Common myeloid progenitor, CD34-positive (primary cell): Measurements from ENCODE around the gene STIMATE.

Experiments used
- CTCF ChIA-PET: fragments of 350-600 bp; sonication (Branson Sonifier 250); formaldehyde crosslinking; loops from one replicate; lab custom pipeline; 2021; ENCODE audit warnings: antibody characterized with exemption; lab: Charles Lee
- POLR2A ChIA-PET: fragments of 350-600 bp; sonication (Branson Sonifier 250); formaldehyde crosslinking; loops from one replicate; lab custom pipeline; 2021; ENCODE audit warnings: antibody characterized with exemption; lab: Charles Lee
- DNase-seq, 3 donors: peaks; one replicate each; pipeline versions ENCODE4 v3.0.0 to v3.0.0-alpha.2; 2013
- H3K27ac ChIP-seq, 2 experiments: 1 replicate in 1 of 2; 2 replicates in 1 of 2; pipeline ENCODE4 v1.7.0; 2013; ENCODE audit warnings: inconsistent platforms in 2 of 2, low read length in 2 of 2, mild to moderate bottlenecking in 2 of 2, low read depth in 1 of 2, moderate library complexity in 1 of 2; ENCODE audit not compliant: severe bottlenecking in 2 of 2, insufficient read depth in 1 of 2, poor library complexity in 1 of 2
- H3K27me3 ChIP-seq, 5 experiments: replicated peaks in 2 of 5; 1 replicate in 3 of 5; 2 replicates in 2 of 5; pipeline versions ENCODE4 v1.6.1 to v1.7.0; 2013; ENCODE audit warnings: low read length in 4 of 5, mild to moderate bottlenecking in 2 of 5, moderate library complexity in 2 of 5, inconsistent platforms in 1 of 5; ENCODE audit not compliant: insufficient read depth in 5 of 5, control insufficient read depth in 4 of 5
- H3K36me3 ChIP-seq, 4 experiments: 1 replicate in 2 of 4; 2 replicates in 2 of 4; pipeline versions ENCODE4 v1.6.1 to v1.7.0; 2013; ENCODE audit warnings: low read length in 3 of 4, control low read depth in 1 of 4, mild to moderate bottlenecking in 1 of 4; ENCODE audit not compliant: control insufficient read depth in 4 of 4, insufficient read depth in 4 of 4
- H3K4me1 ChIP-seq, 4 experiments: 1 replicate in 3 of 4; 2 replicates in 1 of 4; pipeline versions ENCODE4 v1.6.1 to v1.7.1; 2013; ENCODE audit warnings: low read length in 3 of 4, mild to moderate bottlenecking in 3 of 4, control low read depth in 1 of 4, inconsistent platforms in 1 of 4, moderate library complexity in 1 of 4; ENCODE audit not compliant: control insufficient read depth in 4 of 4, insufficient read depth in 4 of 4; ENCODE audit errors: control extremely low read depth in 1 of 4
- H3K4me3 ChIP-seq, 7 experiments: 1 replicate in 4 of 7; 2 replicates in 3 of 7; pipeline versions ENCODE4 v1.5.1 to v1.7.0; 2013; ENCODE audit warnings: mild to moderate bottlenecking in 7 of 7, low read length in 6 of 7, moderate library complexity in 6 of 7, inconsistent platforms in 2 of 7, low read depth in 2 of 7, control low read depth in 1 of 7; ENCODE audit not compliant: insufficient read depth in 4 of 7, control insufficient read depth in 1 of 7; ENCODE audit errors: extremely low read depth in 1 of 7
- H3K9me3 ChIP-seq, 5 experiments: 1 replicate in 4 of 5; 2 replicates in 1 of 5; pipeline versions ENCODE4 v1.6.1 to v1.7.1; 2013; ENCODE audit warnings: low read length in 4 of 5, mild to moderate bottlenecking in 2 of 5, inconsistent platforms in 1 of 5, low read depth in 1 of 5, moderate library complexity in 1 of 5; ENCODE audit not compliant: control insufficient read depth in 4 of 5, insufficient read depth in 2 of 5; ENCODE audit errors: control extremely low read depth in 1 of 5
- WGBS: methylation state at CpG from one replicate; pipeline ENCODE4 v1.1.5; 2013; ENCODE audit not compliant: insufficient coverage; 5-methylcytosine and 5-hydroxymethylcytosine counted together

STIMATE gene

DNA sequence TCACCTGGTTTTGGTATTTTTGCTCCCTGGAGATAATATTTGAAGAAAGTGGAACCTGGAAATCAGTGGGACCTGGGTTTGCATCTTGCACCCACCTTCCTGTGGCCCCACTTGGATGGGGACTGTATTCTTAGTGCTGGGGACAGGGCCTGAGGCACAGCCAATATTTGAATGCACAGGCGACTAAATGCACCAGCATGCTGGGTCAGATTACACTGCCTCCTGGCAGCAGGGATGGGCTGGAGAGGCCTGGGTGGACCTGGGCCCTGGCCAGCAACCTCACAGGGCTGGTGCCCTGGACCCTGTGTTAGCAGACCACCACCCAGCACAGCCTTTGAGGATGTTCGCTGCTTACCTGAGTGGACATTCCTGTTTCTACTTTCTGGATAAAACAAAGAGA lies 77.4 kb downstream of the STIMATE start:
- H3K4me1 ChIP-seq: no peaks in the 10 kb centered on the region
- H3K27ac ChIP-seq: no peak overlapping the region
- no peaks in the 10 kb centered on the region for H3K27me3 ChIP-seq
- H3K9me3 ChIP-seq: no peaks in the 10 kb centered on the region
- 93% methylated on average over 2 of the region's 2 CpGs for WGBS
- CTCF ChIA-PET: interaction anchor here (0.6 to 3.0 kb wide), 11 partner anchors 9 to 111 kb away, joined by 3 to 17 read pairs (median 4); partner anchors contain the start of gene NEK4
- DNase-seq: no peak
- no peak overlapping the region for H3K4me3 ChIP-seq
- peaks cover 0 to 6% (median under 1%) of the 10 kb centered on the region in 4 experiments for H3K36me3 ChIP-seq
- POLR2A ChIA-PET: no interaction called here

DNA sequence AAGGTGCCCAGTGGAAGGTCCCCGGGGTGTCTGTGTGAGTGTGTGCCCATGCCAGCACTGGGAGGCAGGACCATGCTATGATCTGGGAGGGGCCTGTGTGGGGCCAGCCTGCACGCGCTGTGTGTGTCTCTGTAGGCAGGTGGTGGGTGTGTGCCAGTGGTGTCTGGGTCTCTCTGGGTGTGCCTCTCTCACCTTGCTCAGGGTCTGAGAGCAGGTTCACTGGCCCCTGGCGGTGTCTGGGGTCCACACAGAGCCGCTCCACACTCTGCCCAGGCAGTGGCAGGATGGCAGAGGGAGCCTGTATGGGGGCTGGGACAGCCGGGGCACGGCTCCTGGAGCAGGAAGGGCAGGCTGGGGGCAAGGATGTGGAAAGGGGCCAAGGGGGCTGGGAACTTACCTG lies 79.5 kb downstream of the STIMATE start:
- Histone ChIP-seq H3K4me1 (no peaks in the 10 kb centered on the region), H3K27ac (no peak overlapping the region), H3K4me3 (no peak overlapping the region), H3K9me3 (no peaks in the 10 kb centered on the region), H3K27me3 (no peaks in the 10 kb centered on the region), H3K36me3 (no peaks in the 10 kb centered on the region)
- CTCF ChIA-PET: interaction anchor here (1.8 kb wide), 1 partner anchor 76 kb away, joined by 6 read pairs; no protein-coding TSS in a partner anchor
- WGBS: 100% methylated on average over 3 of the region's 7 CpGs
- POLR2A ChIA-PET: no interaction called here
- no peak for DNase-seq

DNA sequence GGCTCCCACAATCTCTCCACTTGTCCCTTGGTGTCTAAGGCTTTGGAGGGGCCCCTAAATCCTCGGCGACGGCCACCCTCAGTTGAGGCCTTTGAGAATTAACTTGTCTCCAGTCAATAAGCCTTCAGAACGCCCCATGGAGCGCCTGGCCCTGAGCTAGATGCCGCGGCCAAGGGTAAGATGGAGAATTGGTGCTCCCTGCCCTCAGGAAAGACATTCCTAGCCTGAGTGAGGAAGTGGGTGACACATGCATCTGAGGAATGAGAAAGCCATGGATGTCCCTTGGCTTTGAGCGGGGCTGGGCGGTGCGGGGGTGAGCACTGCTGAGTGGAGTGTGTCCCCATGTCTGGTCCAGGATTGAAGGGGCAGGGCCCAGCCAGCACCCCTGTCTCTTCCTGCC lies 80.1 kb downstream of the STIMATE start:
- H3K9me3 ChIP-seq: no peaks in the 10 kb centered on the region
- H3K27ac ChIP-seq: no peak overlapping the region
- no peak overlapping the region for H3K4me3 ChIP-seq
- ChIA-PET POLR2A (no interaction called here), CTCF (interaction anchor here (1.0 to 1.8 kb wide), 2 partner anchors 27 to 75 kb away, joined by 3 to 6 read pairs; no protein-coding TSS in a partner anchor)
- DNase-seq: no peak
- H3K27me3 ChIP-seq: no peaks in the 10 kb centered on the region
- no peaks in the 10 kb centered on the region for H3K4me1 ChIP-seq
- over 99% methylated on average over 10 of the region's 10 CpGs for WGBS
- no peaks in the 10 kb centered on the region for H3K36me3 ChIP-seq

DNA sequence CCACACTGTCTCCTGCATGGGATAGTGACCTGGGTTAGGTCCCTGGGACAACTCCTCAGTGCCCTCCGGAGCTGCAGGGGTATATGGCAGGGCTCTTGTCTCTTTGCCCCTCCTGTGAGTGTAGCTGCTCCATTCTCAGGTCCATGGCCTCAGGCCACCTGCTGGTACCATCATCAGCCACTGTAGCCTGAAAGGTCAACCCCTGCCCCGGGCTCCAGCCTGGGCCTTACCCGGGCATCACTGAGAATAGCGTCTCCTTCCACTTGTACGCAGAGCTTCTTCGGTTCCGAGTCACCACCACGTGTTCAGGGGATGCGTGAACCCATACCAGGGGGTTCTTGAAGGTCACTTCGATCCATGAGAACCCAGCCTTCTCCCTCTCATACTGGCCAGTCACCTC lies 80.7 kb downstream of the STIMATE start:
- CTCF ChIA-PET: interaction anchor here (0.8 to 1.8 kb wide), 4 partner anchors 27 to 75 kb away, joined by 3 to 7 read pairs (median 4); no protein-coding TSS in a partner anchor
- no peaks in the 10 kb centered on the region for H3K9me3 ChIP-seq
- DNase-seq: no peak
- no peaks in the 10 kb centered on the region for H3K27me3 ChIP-seq
- POLR2A ChIA-PET: no interaction called here
- no peak overlapping the region for H3K4me3 ChIP-seq
- no peaks in the 10 kb centered on the region for H3K36me3 ChIP-seq
- WGBS: 88% methylated on average over 9 of the region's 10 CpGs
- H3K4me1 ChIP-seq: no peaks in the 10 kb centered on the region
- no peak overlapping the region for H3K27ac ChIP-seq

DNA sequence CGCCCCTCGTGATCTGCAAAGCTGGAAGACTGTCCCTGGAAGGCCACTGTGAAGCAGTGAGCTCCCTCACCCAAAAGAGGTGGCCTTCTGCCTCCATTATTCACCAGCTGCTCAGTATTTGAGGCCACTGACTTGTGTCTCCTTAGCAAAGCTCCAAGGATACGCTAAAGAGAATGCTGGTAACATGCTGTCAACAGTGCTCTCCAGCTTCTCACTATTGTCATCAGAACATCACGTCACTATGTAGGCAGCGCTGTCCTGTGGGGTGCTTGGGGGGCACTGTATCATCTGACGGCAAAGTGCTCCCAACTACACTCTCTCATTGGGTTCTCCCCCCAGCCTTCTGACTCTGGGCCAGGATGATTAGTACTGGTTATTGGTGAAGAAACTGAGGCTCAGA lies 81.1 kb downstream of the STIMATE start:
- no peaks in the 10 kb centered on the region for H3K27me3 ChIP-seq
- CTCF ChIA-PET: interaction anchor here (0.8 to 1.8 kb wide), 6 partner anchors 9 to 74 kb away, joined by 3 to 7 read pairs (median 3); no protein-coding TSS in a partner anchor
- no peaks in the 10 kb centered on the region for H3K36me3 ChIP-seq
- H3K4me1 ChIP-seq: no peaks in the 10 kb centered on the region
- no peaks in the 10 kb centered on the region for H3K9me3 ChIP-seq
- H3K4me3 ChIP-seq: no peak overlapping the region
- H3K27ac ChIP-seq: no peak overlapping the region
- 98% methylated on average over 4 of the region's 6 CpGs for WGBS
- no peak for DNase-seq
- POLR2A ChIA-PET: no interaction called here

DNA sequence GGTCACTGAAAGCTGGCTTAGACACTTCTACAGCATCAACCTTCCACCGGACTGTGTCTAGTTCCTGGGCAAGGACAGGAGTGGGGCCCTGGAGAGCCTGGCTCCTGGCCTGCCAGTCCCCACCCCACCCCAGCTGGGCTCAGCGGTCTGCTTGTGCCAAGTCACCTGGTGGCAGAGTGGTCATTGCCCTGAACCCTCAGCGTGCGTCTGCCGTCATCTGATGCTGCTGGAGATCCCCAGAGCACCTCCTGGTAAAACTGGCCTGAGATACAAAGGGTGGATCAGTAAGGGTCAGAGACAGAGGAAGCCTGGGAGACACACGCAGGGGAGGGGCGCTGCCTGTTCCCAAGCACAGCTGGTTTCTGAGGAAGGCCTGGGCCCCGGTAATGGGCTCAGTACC lies 83.5 kb downstream of the STIMATE start:
- ChIA-PET CTCF (interaction anchor here (1.4 kb wide), 1 partner anchor 9 kb away, joined by 3 read pairs; no protein-coding TSS in a partner anchor), POLR2A (no interaction called here)
- no peak for DNase-seq
- H3K27ac ChIP-seq: no peak overlapping the region
- no peaks in the 10 kb centered on the region for H3K9me3 ChIP-seq
- WGBS: 97% methylated on average over 8 of the region's 8 CpGs
- no peaks in the 10 kb centered on the region for H3K36me3 ChIP-seq
- H3K4me1 ChIP-seq: peaks cover 0 to 13% (median 10%) of the 10 kb centered on the region in 4 experiments
- no peak overlapping the region for H3K4me3 ChIP-seq
- H3K27me3 ChIP-seq: no peaks in the 10 kb centered on the region

DNA sequence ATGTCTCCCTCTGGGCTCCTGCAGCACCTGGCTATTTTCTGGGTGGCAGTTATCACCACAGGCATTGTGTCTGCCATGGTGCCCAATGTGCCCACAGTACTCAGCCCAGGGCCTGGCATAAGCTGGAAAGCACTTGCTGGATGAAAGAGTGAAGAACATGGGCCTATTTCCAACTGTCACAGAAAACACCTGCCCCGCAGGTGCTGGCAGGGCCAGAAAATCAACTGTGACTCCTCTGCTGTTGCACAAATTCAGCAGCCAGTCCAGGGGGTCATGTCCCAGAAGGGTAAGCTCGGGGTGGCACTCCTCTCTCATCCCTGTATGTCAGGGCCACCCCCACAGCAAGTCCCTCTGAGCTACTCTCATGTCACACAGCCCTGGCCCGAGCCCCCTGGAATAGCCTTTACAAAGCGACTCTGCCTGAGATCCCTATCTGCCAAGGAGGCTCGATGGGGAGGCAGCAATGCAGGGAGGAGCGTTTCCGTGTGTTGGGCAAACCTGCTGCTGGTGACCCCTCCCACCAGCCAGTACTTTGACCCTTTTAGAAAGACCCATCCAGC lies 85.8 kb downstream of the STIMATE start:
- no peaks in the 10 kb centered on the region for H3K9me3 ChIP-seq
- H3K4me3 ChIP-seq: no peak overlapping the region
- H3K27ac ChIP-seq: no peak overlapping the region
- ChIA-PET CTCF (interaction anchor here (1.0 to 2.6 kb wide), 3 partner anchors 10 to 32 kb away, joined by 3 to 12 read pairs (median 4); no protein-coding TSS in a partner anchor), POLR2A (no interaction called here)
- H3K27me3 ChIP-seq: no peaks in the 10 kb centered on the region
- H3K36me3 ChIP-seq: no peaks in the 10 kb centered on the region
- 100% methylated on average over 7 of the region's 7 CpGs for WGBS
- no peak for DNase-seq
- peaks cover 0 to 13% (median 10%) of the 10 kb centered on the region in 4 experiments for H3K4me1 ChIP-seq
